ENCODE data around the gene TMEM170B.
"Not testable (repeated sequence)": the region's sequence is repeated elsewhere in the genome, so short reads cannot be mapped to it uniquely, and the experiment has no call there.

The TMEM170B gene

GRCh38 chr6:11532097-11532496 lies 5.5 kb upstream of the TMEM170B start:
- no peak for DNase-seq

- no peak for DNase-seq
Observed at GRCh38 chr6:11534561-11534960, 3.0 kb upstream of the TMEM170B start.

GRCh38 chr6:11535801-11536230 lies 1.7 kb upstream of the TMEM170B start:
- DNase-seq, result no peak

- DNase-seq, result no peak
Observed at GRCh38 chr6:11536795-11537194, 754 bp upstream of the TMEM170B start.

- DNase-seq, result no peak
Observed at GRCh38 chr6:11538052-11538818, 686 bp downstream of the TMEM170B start.

- no peak for DNase-seq
Observed at GRCh38 chr6:11538819-11539468, 1.4 kb downstream of the TMEM170B start.

GRCh38 chr6:11542863-11543262 lies 5.3 kb downstream of the TMEM170B start:
- no peak for DNase-seq

- DNase-seq, result no peak
Observed at GRCh38 chr6:11543919-11544518, 6.5 kb downstream of the TMEM170B start.

- DNase-seq, result not testable (repeated sequence)
Observed at GRCh38 chr6:11547846-11548245, 10.3 kb downstream of the TMEM170B start.

- not testable (repeated sequence) for DNase-seq
Observed at GRCh38 chr6:11548578-11548977, 11.0 kb downstream of the TMEM170B start.

- DNase-seq, result no peak
Observed at GRCh38 chr6:11551053-11551452, 13.5 kb downstream of the TMEM170B start.

GRCh38 chr6:11552442-11552841 lies 14.9 kb downstream of the TMEM170B start:
- no peak for DNase-seq

GRCh38 chr6:11553824-11554223 lies 16.3 kb downstream of the TMEM170B start:
- no peak for DNase-seq

- no peak for DNase-seq
Observed at GRCh38 chr6:11556309-11556708, 18.8 kb downstream of the TMEM170B start.

GRCh38 chr6:11563793-11564192 lies 26.2 kb downstream of the TMEM170B start:
- no peak for DNase-seq

- DNase-seq, result no peak
Observed at GRCh38 chr6:11566609-11567008, 29.1 kb downstream of the TMEM170B start.

- no peak for DNase-seq
Observed at GRCh38 chr6:11571073-11571472, 33.5 kb downstream of the TMEM170B start.

- no peak for DNase-seq
Observed at GRCh38 chr6:11575408-11576033, 38.0 kb downstream of the TMEM170B start.

GRCh38 chr6:11580686-11581405 lies 43.3 kb downstream of the TMEM170B start:
- DNase-seq, result no peak

- no peak for DNase-seq
Observed at GRCh38 chr6:11584244-11584643, 46.7 kb downstream of the TMEM170B start.

- DNase-seq, result no peak
Observed at GRCh38 chr6:11585426-11586016, 48.0 kb downstream of the TMEM170B start.

GRCh38 chr6:11586117-11586516 lies 48.6 kb downstream of the TMEM170B start:
- no peak for DNase-seq
